Peyer's patch (tissue), 4 donors: ENCODE results near the gene FYB1. TPM values are rescaled to one million over a fixed set of nuclear protein-coding genes. Genes with fewer than 3 reads are reported as not detected.

Experiments used
- DNase-seq, 3 donors: peaks; one replicate each; pipeline ENCODE4 v3.0.0-alpha.2; 2017 to 2019
- H3K27ac ChIP-seq, 4 donors: fragments of 200-600 bp; sonication (generic); one replicate each; pipeline ENCODE4 v1.5.1; 2016 to 2019
- H3K27me3 ChIP-seq, 2 donors: fragments of 200-600 bp; sonication (generic); one replicate each; pipeline ENCODE4 v1.5.1; 2019
- H3K36me3 ChIP-seq, 3 donors: fragments of 200-600 bp; sonication (generic); one replicate each; pipeline ENCODE4 v1.5.1; 2016 to 2019
- H3K4me1 ChIP-seq, 4 donors: fragments of 200-600 bp; sonication (generic); one replicate each; pipeline ENCODE4 v1.5.1; 2016 to 2019
- H3K4me3 ChIP-seq, 4 donors: fragments of 200-600 bp; sonication (generic); 1 replicate in 3 of 4; 2 replicates in 1 of 4; pipeline ENCODE4 v1.5.1; 2016 to 2019; ENCODE audit warnings: mild to moderate bottlenecking in 1 of 4
- H3K9me3 ChIP-seq, 4 donors: fragments of 200-600 bp; sonication (generic); one replicate each; pipeline ENCODE4 v1.5.1; 2016 to 2019; ENCODE audit warnings: mild to moderate bottlenecking in 1 of 4
- CTCF ChIP-seq, 6 experiments: fragments of 450-650 bp in 4 of 6; fragments of 200-600 bp in 2 of 6; sonication (generic) in 1 of 6; IDR thresholded peaks; one replicate each; pipeline ENCODE4 v1.5.1; 2017 to 2019; ENCODE audit warnings: antibody characterized with exemption in 6 of 6, mild to moderate bottlenecking in 3 of 6, moderate library complexity in 1 of 6
- POLR2A ChIP-seq, 2 donors: fragments of 450-650 bp; IDR thresholded peaks; one replicate each; pipeline ENCODE4 v1.5.1; 2017; ENCODE audit warnings: antibody characterized with exemption in 2 of 2, mild to moderate bottlenecking in 2 of 2, moderate library complexity in 2 of 2
- total RNA-seq, 4 donors: library from RNA; depleted of rRNA; stranded (reverse); fragments of >200 nt; gene quantifications; one replicate each; pipeline ENCODE4 v1.1.0, GENCODE V29; 2016

Gene FYB1
- total RNA-seq, 4 donors from 2014 or later: 12.1 to 184 (median 17.6) TPM

DNA sequence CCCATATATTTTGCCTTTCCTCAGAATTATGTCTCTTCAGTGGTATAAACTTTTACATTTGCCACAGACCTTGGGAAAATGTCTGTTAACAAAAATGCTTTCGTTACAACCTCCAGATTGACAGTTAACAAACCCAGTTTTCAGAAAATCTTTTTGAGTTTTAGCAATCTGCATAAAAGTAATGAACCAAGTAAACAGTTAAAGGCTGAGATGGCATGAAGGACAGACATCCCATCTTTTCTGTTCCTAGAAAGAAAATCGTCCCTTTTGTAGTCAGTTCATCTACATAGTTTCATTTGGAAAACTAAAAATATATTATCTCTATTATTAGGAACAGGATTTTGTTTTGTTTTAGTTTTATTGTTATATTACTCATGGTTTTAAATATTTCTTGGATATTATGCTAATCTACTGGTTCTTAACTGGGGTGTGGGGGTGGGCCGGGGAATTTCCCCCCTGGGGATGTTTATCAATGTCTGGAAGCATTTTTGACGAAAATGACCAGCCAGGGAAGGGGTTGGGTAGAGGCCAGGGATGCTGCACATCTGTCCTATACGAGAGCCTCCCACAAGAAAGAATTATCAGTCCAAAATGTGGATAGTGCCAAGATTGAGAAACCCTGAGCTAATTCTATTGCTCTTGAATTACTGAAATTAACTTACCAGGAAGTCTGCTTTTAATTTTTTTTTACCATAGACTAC is 11.9 kb downstream of the FYB1 start:
- no peak for DNase-seq
- peak overlapping the region; percentile 8 to 74 (median 46) for H3K27ac ChIP-seq
- no peak for TF ChIP-seq CTCF (IDR thresholded peaks at IDR 0.05)
- TF ChIP-seq POLR2A (IDR thresholded peaks at IDR 0.05): no peak
- no peaks in the 10 kb centered on the region for H3K9me3 ChIP-seq
- H3K4me1 ChIP-seq: no peaks in the 10 kb centered on the region
- no peak overlapping the region for H3K4me3 ChIP-seq
- no peaks in the 10 kb centered on the region for H3K36me3 ChIP-seq
- H3K27me3 ChIP-seq: no peaks in the 10 kb centered on the region

GRCh38 chr5:39206630-39207321 is 12.6 kb downstream of the FYB1 start:
- H3K4me3 ChIP-seq: no peak overlapping the region
- H3K36me3 ChIP-seq: no peaks in the 10 kb centered on the region
- H3K27ac ChIP-seq: peak overlapping the region in 3 of 4 donors; percentile 6 to 74 (median 49)
- TF ChIP-seq CTCF (IDR thresholded peaks at IDR 0.05) (no peak), POLR2A (IDR thresholded peaks at IDR 0.05) (no peak)
- no peaks in the 10 kb centered on the region for H3K9me3 ChIP-seq
- H3K27me3 ChIP-seq: no peaks in the 10 kb centered on the region
- H3K4me1 ChIP-seq: no peaks in the 10 kb centered on the region
- DNase-seq: no peak

DNA sequence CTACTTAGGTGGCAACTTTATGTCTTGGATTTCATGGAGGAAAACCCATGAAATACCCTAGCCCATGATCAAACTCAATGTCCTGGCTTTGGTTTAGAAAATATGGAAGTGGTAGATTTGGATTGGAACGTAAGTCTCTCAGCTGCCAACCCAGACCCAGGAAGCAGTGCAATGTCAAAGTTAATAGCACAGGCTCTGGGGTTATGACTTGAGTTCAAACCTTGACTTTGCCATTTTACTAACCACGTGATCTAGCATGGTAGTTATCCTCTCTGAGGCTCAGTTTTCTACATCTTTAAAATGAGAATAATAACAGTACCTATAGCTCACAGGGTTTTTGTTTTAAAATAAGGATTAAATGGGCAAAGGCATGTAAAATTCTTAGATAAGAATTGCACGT is 13.8 kb downstream of the FYB1 start:
- no peaks in the 10 kb centered on the region for H3K36me3 ChIP-seq

DNA sequence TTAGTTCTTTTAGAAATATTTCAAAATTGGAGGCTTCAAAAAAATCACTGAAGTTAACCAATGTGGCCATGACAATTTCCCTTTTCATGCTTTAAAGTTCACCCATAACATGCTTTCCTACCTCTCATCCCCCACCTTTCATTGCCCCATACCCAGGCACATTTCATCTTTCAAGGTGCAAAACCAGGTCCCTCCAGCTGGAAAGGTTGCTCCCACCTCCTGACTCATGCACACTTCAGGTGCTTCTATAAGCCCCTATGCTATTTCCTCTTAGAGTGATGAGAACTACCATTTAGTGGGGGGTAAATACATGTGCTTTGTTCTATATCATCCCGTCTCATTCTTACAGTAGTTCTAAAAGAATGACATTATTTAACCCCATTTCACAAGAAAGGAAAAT is 15.4 kb downstream of the FYB1 start:
- Histone ChIP-seq H3K36me3 (no peaks in the 10 kb centered on the region), H3K27ac (peak overlapping the region; percentile 61 to 74 (median 64)), H3K9me3 (no peaks in the 10 kb centered on the region), H3K27me3 (no peaks in the 10 kb centered on the region), H3K4me3 (no peak overlapping the region), H3K4me1 (no peaks in the 10 kb centered on the region)
- no peak for DNase-seq
- no peak for TF ChIP-seq POLR2A (IDR thresholded peaks at IDR 0.05)
- no peak for TF ChIP-seq CTCF (IDR thresholded peaks at IDR 0.05)

More for the DNA sequence above, 13.8 kb downstream of the FYB1 start:
- no peak for TF ChIP-seq CTCF (IDR thresholded peaks at IDR 0.05)
- TF ChIP-seq POLR2A (IDR thresholded peaks at IDR 0.05): no peak
- peak overlapping the region; percentile 50 to 74 (median 64) for H3K27ac ChIP-seq
- H3K27me3 ChIP-seq: no peaks in the 10 kb centered on the region
- H3K4me1 ChIP-seq: no peaks in the 10 kb centered on the region
- no peak for DNase-seq
- no peak overlapping the region for H3K4me3 ChIP-seq
- no peaks in the 10 kb centered on the region for H3K9me3 ChIP-seq

DNA sequence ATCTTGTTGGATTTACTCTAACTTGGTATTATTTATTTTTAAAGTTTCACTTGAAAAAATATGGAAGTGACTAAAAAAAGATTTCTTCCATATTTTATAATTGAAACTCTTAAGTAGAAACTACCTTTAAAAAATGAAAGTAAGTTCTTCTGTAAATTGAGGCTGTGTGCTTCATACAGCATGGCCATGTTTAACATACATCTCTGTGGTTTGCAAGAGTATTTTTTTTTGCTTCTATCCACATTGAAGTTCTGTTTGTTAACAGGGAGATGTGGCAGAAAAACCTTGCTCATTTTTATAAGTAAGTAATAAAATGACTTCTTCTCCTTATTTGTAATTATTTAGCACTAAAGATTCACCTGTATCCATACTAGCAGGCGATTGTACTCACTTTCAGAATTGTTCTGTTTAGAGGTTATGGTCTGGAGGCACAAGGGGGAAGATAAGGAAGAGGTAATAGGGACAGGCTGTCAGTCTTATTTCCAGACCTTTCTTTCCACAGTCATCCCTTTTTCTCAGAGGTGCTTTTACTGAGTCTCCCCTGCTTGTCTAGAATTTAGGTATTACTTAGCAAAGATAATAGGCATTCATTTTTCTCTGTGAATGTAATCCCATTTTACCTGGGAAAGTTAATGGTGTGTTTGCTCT is 16.0 kb downstream of the FYB1 start:
- peak overlapping the region in 1 of 4 donors; percentile 23 for H3K4me3 ChIP-seq
- no peaks in the 10 kb centered on the region for H3K4me1 ChIP-seq
- TF ChIP-seq CTCF (IDR thresholded peaks at IDR 0.05) (no peak), POLR2A (IDR thresholded peaks at IDR 0.05) (no peak)
- H3K27me3 ChIP-seq: no peaks in the 10 kb centered on the region
- no peaks in the 10 kb centered on the region for H3K9me3 ChIP-seq
- H3K36me3 ChIP-seq: no peaks in the 10 kb centered on the region
- no peak for DNase-seq
- peak overlapping the region; percentile 61 to 74 (median 64) for H3K27ac ChIP-seq
